A673 (cell line): ENCODE data around the gene DNAI7. TPM values are rescaled to one million over a fixed set of nuclear protein-coding genes. Genes with fewer than 3 reads are reported as not detected.

Experiments
- BruUV-seq: library from RNA; stranded (reverse); fragments of 400-500 nt; replicated peaks from 2 replicates; lab custom pipeline; 2021; lab: Mats Ljungman, UMichigan
- CTCF ChIA-PET: fragments of 300-600 bp; sonication (Branson Sonifier 250); formaldehyde crosslinking; loops from one replicate; lab custom pipeline; 2022; ENCODE audit warnings: antibody characterized with exemption; lab: Charles Lee
- POLR2A ChIA-PET: fragments of 300-600 bp; sonication (Branson Sonifier 250); formaldehyde crosslinking; loops from one replicate; lab custom pipeline; 2022; ENCODE audit warnings: antibody characterized with exemption; ENCODE audit not compliant: low non-redundant PET; lab: Charles Lee
- DNase-seq: peaks from one replicate; pipeline ENCODE4 v3.0.0-alpha.2; 2015; ENCODE audit warnings: low spot score
- H3K27ac ChIP-seq: fragments of 200-600 bp; sonication (generic); 2 replicates; pipeline ENCODE4 v1.5.1; 2016; ENCODE audit warnings: mixed run types, low read depth, mild to moderate bottlenecking, mixed read lengths, antibody characterized with exemption, low read length; ENCODE audit not compliant: poor library complexity, severe bottlenecking
- H3K27me3 ChIP-seq: fragments of 200-600 bp; sonication (generic); replicated peaks from 2 replicates; pipeline ENCODE4 v1.6.1; 2017; ENCODE audit warnings: mixed run types, low read depth, mild to moderate bottlenecking, mixed read lengths, antibody characterized with exemption, low read length; ENCODE audit not compliant: insufficient read depth, poor library complexity
- H3K36me3 ChIP-seq: fragments of 200-600 bp; sonication (generic); 2 replicates; pipeline ENCODE4 v1.6.1; 2016; ENCODE audit warnings: mixed run types, mild to moderate bottlenecking, mixed read lengths, antibody characterized with exemption, low read length; ENCODE audit not compliant: insufficient read depth, poor library complexity, severe bottlenecking
- H3K4me1 ChIP-seq: fragments of 200-600 bp; sonication (generic); 2 replicates; pipeline ENCODE4 v1.6.1; 2017; ENCODE audit warnings: mixed run types, mild to moderate bottlenecking, mixed read lengths, antibody characterized with exemption, low read length; ENCODE audit not compliant: insufficient read depth, poor library complexity, severe bottlenecking
- H3K4me3 ChIP-seq: fragments of 200-600 bp; sonication (generic); 2 replicates; pipeline ENCODE4 v1.5.1; 2016; ENCODE audit warnings: low read depth, mixed run types, mild to moderate bottlenecking, mixed read lengths, low read length; ENCODE audit not compliant: poor library complexity, severe bottlenecking
- H3K9me3 ChIP-seq: fragments of 200-600 bp; sonication (generic); 2 replicates; pipeline ENCODE4 v1.6.1; 2016; ENCODE audit warnings: mixed run types, low read depth, mild to moderate bottlenecking, mixed read lengths, antibody characterized with exemption, low read length; ENCODE audit not compliant: poor library complexity, severe bottlenecking
- CTCF ChIP-seq: fragments of 300-800, 200-600 bp; sonication (generic); conservative IDR thresholded peaks from 2 replicates; pipeline ENCODE4 v1.5.1; 2017; ENCODE audit warnings: low read depth, mild to moderate bottlenecking, antibody characterized with exemption, low read length, moderate library complexity, mixed read lengths
- EZH2 ChIP-seq: fragments of 200-600 bp; sonication (generic); IDR thresholded peaks from 2 replicates; pipeline ENCODE4 v1.6.1; 2017; ENCODE audit warnings: borderline replicate concordance, low read depth, mild to moderate bottlenecking, mixed read lengths, antibody characterized with exemption, low read length; ENCODE audit not compliant: poor library complexity, severe bottlenecking
- intact Hi-C: fragments of 100-400 bp; cut with micrococcal nuclease; formaldehyde crosslinking; loops from one replicate; pipeline ENCODE4 v1.10.0; 2022; ENCODE audit not compliant: unreplicated experiment
- total RNA-seq: library from RNA; stranded (reverse); gene quantifications from 2 replicates; pipeline ENCODE4 v1.2.3, GENCODE V29; 2021

The DNAI7 gene
- total RNA-seq, 1 experiment from 2014 or later: 0.73 TPM

GRCh38 chr12:25082628-25083027 is 112.3 kb downstream of the DNAI7 start:
- H3K27ac ChIP-seq: no peak overlapping the region
- intact Hi-C loops: no loop called here
- no peaks in the 10 kb centered on the region for H3K27me3 ChIP-seq
- H3K4me1 ChIP-seq: no peaks in the 10 kb centered on the region
- ChIA-PET POLR2A (no interaction called here), CTCF (no interaction called here)
- no peak overlapping the region for H3K4me3 ChIP-seq
- TF ChIP-seq CTCF (no peak), EZH2 (no peak)
- no TSS peak for BruUV-seq
- H3K9me3 ChIP-seq: no peaks in the 10 kb centered on the region
- no peak for DNase-seq
- no peaks in the 10 kb centered on the region for H3K36me3 ChIP-seq

GRCh38 chr12:25079393-25079792 is 115.6 kb downstream of the DNAI7 start:
- ChIA-PET POLR2A (no interaction called here), CTCF (no interaction called here)
- no peaks in the 10 kb centered on the region for H3K36me3 ChIP-seq
- no peaks in the 10 kb centered on the region for H3K4me1 ChIP-seq
- intact Hi-C loops: no loop called here
- no peaks in the 10 kb centered on the region for H3K9me3 ChIP-seq
- no peak for TF ChIP-seq EZH2
- no peak for TF ChIP-seq CTCF
- no peaks in the 10 kb centered on the region for H3K27me3 ChIP-seq
- no peak overlapping the region for H3K27ac ChIP-seq
- no peak overlapping the region for H3K4me3 ChIP-seq
- no TSS peak for BruUV-seq
- DNase-seq: no peak

GRCh38 chr12:25074954-25075353 is 120.0 kb downstream of the DNAI7 start:
- Histone ChIP-seq H3K27me3 (no peaks in the 10 kb centered on the region), H3K36me3 (no peaks in the 10 kb centered on the region), H3K27ac (no peak overlapping the region), H3K4me1 (no peaks in the 10 kb centered on the region), H3K9me3 (no peaks in the 10 kb centered on the region), H3K4me3 (no peak overlapping the region)
- no peak for DNase-seq
- ChIA-PET CTCF (no interaction called here), POLR2A (no interaction called here)
- no TSS peak for BruUV-seq
- intact Hi-C loops: no loop called here
- TF ChIP-seq EZH2 (no peak), CTCF (no peak)
